Measurements from ENCODE around the gene PRR36. TPM values are rescaled to one million over a fixed set of nuclear protein-coding genes. Genes with fewer than 3 reads are reported as not detected.
"Not testable (repeated sequence)": the region's sequence is repeated elsewhere in the genome, so short reads cannot be mapped to it uniquely, and the experiment has no call there.

Gene PRR36
- total RNA-seq, 1 donor from 2014 or later = 0.07 TPM

- Mint-ChIP-seq H3K27ac (no peak overlapping the region), H3K27me3 (ENCODE audit: insufficient read depth, low read depth) (peaks cover 26% of the 10 kb centered on the region), H3K4me1 (peaks cover 6% of the 10 kb centered on the region), H3K36me3 (no peaks in the 10 kb centered on the region), H3K4me3 (no peak overlapping the region), H3K9me3 (no peaks in the 10 kb centered on the region)
- Histone ChIP-seq H3K36me3 (no peaks in the 10 kb centered on the region), H3K79me2 (ENCODE audit: low read depth) (no peaks in the 10 kb centered on the region), H3F3A (ENCODE audit: low read depth) (peaks cover 34% of the 10 kb centered on the region), H4K20me1 (ENCODE audit: low read depth) (peaks cover 32% of the 10 kb centered on the region), H3K9me3 (ENCODE audit: low read depth) (no peaks in the 10 kb centered on the region), H3K4me2 (no peak overlapping the region), H3K27me3 (peaks cover 83% of the 10 kb centered on the region), H2AFZ (replicated peaks) (no peak overlapping the region), H3K4me3 (no peak overlapping the region), H3K27ac (no peak overlapping the region), H3K9ac (no peak overlapping the region), H3K4me1 (peaks cover 20% of the 10 kb centered on the region)
- no peak for DNase-seq (ENCODE audit: low spot score)
- TF ChIP-seq CTCF (IDR thresholded peaks at IDR 0.05) (no peak), EZH2 (IDR thresholded peaks at IDR 0.05) (no peak), EZH2phosphoT487 (IDR thresholded peaks at IDR 0.05) (no peak)
These were observed 14.1 kb downstream of the PRR36 start for GRCh38 chr19:7859831-7860713.

- H4K20me1 ChIP-seq (ENCODE audit: low read depth) = peaks cover 32% of the 10 kb centered on the region
- H3K9ac ChIP-seq; H3K4me3 Mint-ChIP-seq; H3K36me3 ChIP-seq; H3K4me2 ChIP-seq; H3K79me2 ChIP-seq (ENCODE audit: low read depth); H3K36me3 Mint-ChIP-seq; H3K9me3 ChIP-seq (ENCODE audit: low read depth); H2AFZ ChIP-seq (replicated peaks); H3K9me3 Mint-ChIP-seq; H3K27ac Mint-ChIP-seq; H3K4me1 Mint-ChIP-seq; H3K27ac ChIP-seq; DNase-seq (ENCODE audit: low spot score); H3K4me3 ChIP-seq: not testable (repeated sequence)
- H3K27me3 Mint-ChIP-seq (ENCODE audit: insufficient read depth, low read depth) = peaks cover 24% of the 10 kb centered on the region
- peaks cover 83% of the 10 kb centered on the region for H3K27me3 ChIP-seq
- H3K4me1 ChIP-seq = peaks cover 20% of the 10 kb centered on the region
- H3F3A ChIP-seq (ENCODE audit: low read depth) = peaks cover 34% of the 10 kb centered on the region
These were observed 15.1 kb downstream of the PRR36 start for GRCh38 chr19:7859087-7859486.

- Histone ChIP-seq H3F3A (ENCODE audit: low read depth) (peaks cover 28% of the 10 kb centered on the region), H3K27me3 (peaks cover 83% of the 10 kb centered on the region), H3K4me1 (peaks cover 16% of the 10 kb centered on the region), H3K4me3 (peak overlapping the region; percentile 47), H3K36me3 (no peaks in the 10 kb centered on the region), H4K20me1 (ENCODE audit: low read depth) (peaks cover 29% of the 10 kb centered on the region), H3K4me2 (peak overlapping the region; percentile 77), H3K9ac (no peak overlapping the region), H2AFZ (replicated peaks) (peak overlapping the region; percentile 51), H3K79me2 (ENCODE audit: low read depth) (no peaks in the 10 kb centered on the region), H3K27ac (no peak overlapping the region), H3K9me3 (ENCODE audit: low read depth) (no peaks in the 10 kb centered on the region)
- peak; percentile 90 for DNase-seq (ENCODE audit: low spot score)
- TF ChIP-seq EZH2 (IDR thresholded peaks at IDR 0.05) (no peak), EZH2phosphoT487 (IDR thresholded peaks at IDR 0.05) (no peak), CTCF (IDR thresholded peaks at IDR 0.05) (no peak)
- Mint-ChIP-seq H3K27me3 (ENCODE audit: insufficient read depth, low read depth) (peaks cover 25% of the 10 kb centered on the region), H3K9me3 (no peaks in the 10 kb centered on the region), H3K36me3 (no peaks in the 10 kb centered on the region), H3K4me1 (peaks cover 6% of the 10 kb centered on the region), H3K27ac (no peak overlapping the region), H3K4me3 (peak overlapping the region; percentile 38)
These were observed 15.9 kb downstream of the PRR36 start for GRCh38 chr19:7858109-7858770.

Data from neural progenitor cell (in vitro differentiated cells).